Ovary (tissue), 9 donors: ENCODE measurements around the gene RUNX1. TPM values are rescaled to one million over a fixed set of nuclear protein-coding genes. Genes with fewer than 3 reads are reported as not detected.

ENCODE experiments used
- DNase-seq, 5 donors: peaks; one replicate each; pipeline ENCODE4 v3.0.0-alpha.2; 2019 to 2020
- H3K27ac ChIP-seq, 2 donors: fragments of 200-600 bp; one replicate each; pipeline versions ENCODE4 v1.5.1 to v1.8.0; 2019 to 2022
- H3K27me3 ChIP-seq: fragments of 200-600 bp; one replicate; pipeline ENCODE4 v1.8.0; 2022
- H3K36me3 ChIP-seq: fragments of 200-600 bp; sonication (generic); one replicate; pipeline ENCODE4 v1.5.1; 2019
- H3K4me1 ChIP-seq: one replicate; pipeline ENCODE4 v1.8.1; 2013; ENCODE audit warnings: mild to moderate bottlenecking, moderate library complexity; ENCODE audit not compliant: insufficient read depth
- H3K4me3 ChIP-seq: fragments of 200-600 bp; sonication (generic); one replicate; pipeline ENCODE4 v1.5.1; 2017
- H3K9me3 ChIP-seq, 2 donors: fragments of 200-600 bp in 1 of 2; sonication (generic) in 1 of 2; one replicate each; pipeline versions ENCODE4 v1.5.1 to v1.8.1; 2013 to 2019; ENCODE audit warnings: mild to moderate bottlenecking in 1 of 2, moderate library complexity in 1 of 2
- EP300 ChIP-seq: sonication (generic); formaldehyde crosslinking; IDR thresholded peaks from one replicate; pipeline ENCODE4 v1.6.1; 2017; ENCODE audit warnings: antibody characterized with exemption
- POLR2A ChIP-seq: fragments of 450-650 bp; IDR thresholded peaks from one replicate; pipeline ENCODE4 v1.6.1; 2017; ENCODE audit warnings: antibody characterized with exemption, mild to moderate bottlenecking, moderate library complexity
- WGBS, 3 donors: extraction: QIAGEN DNeasy Blood & Tissue Kit in 1 of 3; methylation state at CpG; one replicate each; pipeline versions ENCODE4 v1.1.5 to v1.1.7; 2013 to 2017; 5-methylcytosine and 5-hydroxymethylcytosine counted together
- intact Hi-C, 4 donors: fragments of 100-400 bp; cut with DNase I; formaldehyde crosslinking; loops; one replicate each; pipeline versions ENCODE4 v1.11.0 to v1.15.1; 2022 to 2023
- polyA plus RNA-seq, 2 donors: library from polyadenylated mRNA; stranded (reverse); fragments of 200-250 nt in 1 of 2; fragments of 350-450 nt in 1 of 2; fragmentation: Illumina TruSeq in 1 of 2; extraction: RNeasy Lipid Tissue Mini Kit (QIAGEN cat#74804) in 1 of 2; gene quantifications; one replicate each; pipeline ENCODE4 v1.2.3, GENCODE V29; 2013 to 2014
- total RNA-seq, 7 donors: library from RNA; depleted of rRNA in 2 of 7; stranded (reverse); fragments of >200 nt in 2 of 7; fragmentation: NEBNext Ultra II Directional in 3 of 7; extraction: Animal tissue kit (Norgen Biotek cat#: 25700) in 3 of 7; gene quantifications; one replicate each; pipeline versions ENCODE4 v1.1.0 to v1.2.4, GENCODE V29; 2016 to 2023
- TF ChIP-seq, protein P1 (sequence below), 3 donors: fragments of 450-650 bp in 2 of 3; fragments of 200-600 bp in 1 of 3; IDR thresholded peaks; one replicate each; pipeline versions ENCODE4 v1.5.1 to v1.8.0; 2016 to 2022; ENCODE audit warnings: antibody characterized with exemption in 3 of 3, mild to moderate bottlenecking in 1 of 3
- donor health status: DM: no; HTN: no; CAD: no; lungs with moderate emphysema.
- donor health status: DM: no; HTN: no; CAD: no.
- donor health status: Bipolar disorder and iron deficiency.
- donor health status: DM: yes; HTN: yes; CAD: no.
- donor health status: DM: no; HTN: no; CAD: no.
- donor health status: DM: yes; HTN: yes; CAD: no.

RUNX1 gene
- total and polyA plus RNA-seq, 9 donors = 6.0 to 27.4 (median 17.8) TPM

GRCh38 chr21:34959607-34960006 is 89.5 kb downstream of the RUNX1 start:
- WGBS, 3 donors = 47 to 73% (median 54%) methylated on average over 1 of the region's 1 CpG

DNA sequence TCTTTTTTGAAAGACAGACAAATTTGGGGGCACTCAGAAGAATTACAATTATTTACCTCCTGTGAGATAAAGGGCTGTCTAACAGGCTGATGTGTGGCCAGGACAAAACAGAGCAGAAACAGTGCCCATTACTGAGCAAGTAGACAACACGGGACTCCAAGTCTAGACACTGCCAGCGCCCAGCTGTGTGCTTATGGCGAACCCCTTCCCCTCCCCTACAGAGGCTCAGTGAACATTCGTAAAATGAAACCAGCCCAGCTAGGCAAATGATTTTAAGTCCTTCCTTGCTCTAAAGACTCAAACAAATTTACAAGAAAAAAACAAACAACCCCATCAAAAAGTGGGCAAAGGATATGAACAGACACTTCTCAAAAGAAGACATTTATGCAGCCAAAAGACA is 91.1 kb downstream of the RUNX1 start:
- intact Hi-C loops = no loop called here
- Histone ChIP-seq H3K27ac (no peak overlapping the region), H3K4me1 (no peaks in the 10 kb centered on the region), H3K9me3 (peaks cover 0 to 4% of the 10 kb centered on the region in 2 donors), H3K27me3 (no peaks in the 10 kb centered on the region), H3K36me3 (no peaks in the 10 kb centered on the region), H3K4me3 (no peak overlapping the region)
- no peak for DNase-seq
- WGBS, 3 donors = 84 to 92% (median 91%) methylated on average over 4 of the region's 4 CpGs
- TF ChIP-seq POLR2A (no peak), EP300 (no peak)
- TF ChIP-seq, protein P1, sequence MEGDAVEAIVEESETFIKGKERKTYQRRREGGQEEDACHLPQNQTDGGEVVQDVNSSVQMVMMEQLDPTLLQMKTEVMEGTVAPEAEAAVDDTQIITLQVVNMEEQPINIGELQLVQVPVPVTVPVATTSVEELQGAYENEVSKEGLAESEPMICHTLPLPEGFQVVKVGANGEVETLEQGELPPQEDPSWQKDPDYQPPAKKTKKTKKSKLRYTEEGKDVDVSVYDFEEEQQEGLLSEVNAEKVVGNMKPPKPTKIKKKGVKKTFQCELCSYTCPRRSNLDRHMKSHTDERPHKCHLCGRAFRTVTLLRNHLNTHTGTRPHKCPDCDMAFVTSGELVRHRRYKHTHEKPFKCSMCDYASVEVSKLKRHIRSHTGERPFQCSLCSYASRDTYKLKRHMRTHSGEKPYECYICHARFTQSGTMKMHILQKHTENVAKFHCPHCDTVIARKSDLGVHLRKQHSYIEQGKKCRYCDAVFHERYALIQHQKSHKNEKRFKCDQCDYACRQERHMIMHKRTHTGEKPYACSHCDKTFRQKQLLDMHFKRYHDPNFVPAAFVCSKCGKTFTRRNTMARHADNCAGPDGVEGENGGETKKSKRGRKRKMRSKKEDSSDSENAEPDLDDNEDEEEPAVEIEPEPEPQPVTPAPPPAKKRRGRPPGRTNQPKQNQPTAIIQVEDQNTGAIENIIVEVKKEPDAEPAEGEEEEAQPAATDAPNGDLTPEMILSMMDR (IDR thresholded peaks at IDR 0.05) = no peak

More at GRCh38 chr21:34959607-34960006, 89.5 kb downstream of the RUNX1 start:
- H3K4me3 ChIP-seq = no peak overlapping the region
- intact Hi-C loops = no loop called here
- peaks cover 0 to 4% of the 10 kb centered on the region in 2 donors for H3K9me3 ChIP-seq
- no peaks in the 10 kb centered on the region for H3K36me3 ChIP-seq
- no peak for DNase-seq
- H3K27ac ChIP-seq = no peak overlapping the region
- no peaks in the 10 kb centered on the region for H3K4me1 ChIP-seq
- no peak for TF ChIP-seq EP300
- TF ChIP-seq, protein P1 (IDR thresholded peaks at IDR 0.05) = no peak
- no peak for TF ChIP-seq POLR2A
- no peaks in the 10 kb centered on the region for H3K27me3 ChIP-seq

- 87 to 91% (median 91%) methylated on average over 11 of the region's 11 CpGs for WGBS, 3 donors
- Histone ChIP-seq H3K36me3 (no peaks in the 10 kb centered on the region), H3K27me3 (no peaks in the 10 kb centered on the region), H3K4me1 (no peaks in the 10 kb centered on the region), H3K4me3 (no peak overlapping the region), H3K9me3 (peaks cover 0 to 4% of the 10 kb centered on the region in 2 donors), H3K27ac (no peak overlapping the region)
- DNase-seq = no peak
- TF ChIP-seq EP300 (no peak), POLR2A (no peak)
- TF ChIP-seq, protein P1 (IDR thresholded peaks at IDR 0.05) = no peak
- intact Hi-C loops = no loop called here
Observed at GRCh38 chr21:34956416-34957316, 92.4 kb downstream of the RUNX1 start.

GRCh38 chr21:34953950-34954349 is 95.2 kb downstream of the RUNX1 start:
- no peaks in the 10 kb centered on the region for H3K36me3 ChIP-seq
- no peak overlapping the region for H3K4me3 ChIP-seq
- no peak for DNase-seq
- no peaks in the 10 kb centered on the region for H3K27me3 ChIP-seq
- H3K9me3 ChIP-seq = peaks cover 0 to 4% of the 10 kb centered on the region in 2 donors
- TF ChIP-seq, protein P1 (IDR thresholded peaks at IDR 0.05) = no peak
- TF ChIP-seq POLR2A (no peak), EP300 (no peak)
- no peaks in the 10 kb centered on the region for H3K4me1 ChIP-seq
- intact Hi-C loops = no loop called here
- H3K27ac ChIP-seq = no peak overlapping the region
